GM10248 (cell line): Measurements from ENCODE around the gene TBC1D17.

ENCODE experiments used
- CTCF ChIA-PET: fragments of 300-600 bp; sonication (Branson Sonifier 250); formaldehyde crosslinking; extraction: SDS; loops from one replicate; lab custom pipeline; 2021; ENCODE audit warnings: antibody characterized with exemption; lab: Yijun Ruan, JAX
- POLR2A ChIA-PET: fragments of 350-650 bp; sonication (Branson Sonifier 250); formaldehyde crosslinking; extraction: SDS; loops from one replicate; lab custom pipeline; 2020; ENCODE audit warnings: antibody characterized with exemption; lab: Yijun Ruan, JAX
- DNase-seq: peaks from one replicate; pipeline ENCODE4 v3.0.0; 2012; ENCODE audit errors: extremely low spot score
- CTCF ChIP-seq: IDR thresholded peaks from 2 replicates; pipeline ENCODE4 v1.5.1; 2012; ENCODE audit warnings: mild to moderate bottlenecking, low read depth; ENCODE audit errors: extremely low read depth, missing control alignments, control extremely low read depth

Gene TBC1D17

GRCh38 chr19:49875177-49875576 is 2.3 kb upstream of the TBC1D17 start:
- TF ChIP-seq CTCF: no peak
- ChIA-PET CTCF (interaction anchor here (1.1 to 1.5 kb wide), 3 partner anchors 15 to 25 kb away, joined by 3 to 4 read pairs (median 4); partner anchors contain the start of gene PTOV1), POLR2A (interaction anchor here (0.7 kb wide), 1 partner anchor 55 kb away, joined by 3 read pairs; no protein-coding TSS in a partner anchor)
- no peak for DNase-seq

GRCh38 chr19:49875857-49876421 is 1.6 kb upstream of the TBC1D17 start:
- peak; percentile 63 for DNase-seq
- TF ChIP-seq CTCF: no peak
- POLR2A ChIA-PET: interaction anchor here (0.6 to 1.5 kb wide), 4 partner anchors 14 to 54 kb away, joined by 3 to 11 read pairs (median 6); partner anchors contain the start of genes ATF5 and NUP62
- CTCF ChIA-PET: interaction anchor here (1.1 to 1.5 kb wide), 3 partner anchors 14 to 26 kb away, joined by 3 to 4 read pairs (median 4); partner anchors contain the start of gene PTOV1

DNA sequence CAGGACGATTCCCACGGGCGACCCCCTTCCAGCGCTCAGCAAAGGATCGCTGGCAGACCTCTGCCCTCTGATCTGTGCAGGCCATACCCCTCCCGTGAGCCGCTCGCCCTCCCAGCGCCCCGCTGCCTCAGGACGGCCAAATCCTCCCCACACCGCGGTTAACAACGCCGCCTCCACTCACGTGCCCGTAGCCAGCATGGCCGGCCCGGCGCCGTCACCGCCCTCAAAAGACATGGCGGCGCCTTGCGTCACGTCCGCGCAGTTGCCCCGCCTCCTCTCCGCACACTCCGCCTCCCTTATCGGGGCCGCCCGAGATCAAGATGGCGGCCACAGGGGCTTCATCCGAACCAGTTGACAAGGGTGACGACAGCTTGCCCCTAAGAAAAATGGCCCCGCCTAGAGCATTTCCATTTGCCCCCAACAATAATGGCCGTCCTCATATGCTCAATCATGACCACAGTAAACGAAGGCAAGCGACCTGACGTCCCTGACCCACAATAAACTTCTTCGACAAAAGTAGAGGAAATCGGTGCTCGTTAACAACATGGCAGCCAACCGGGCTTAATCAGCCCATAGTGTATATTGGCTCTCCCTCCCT is 981 bp upstream of the TBC1D17 start:
- TF ChIP-seq CTCF: no peak
- ChIA-PET CTCF (interaction anchor here (0.8 to 1.5 kb wide), 6 partner anchors 14 to 63 kb away, joined by 3 to 4 read pairs (median 4); partner anchors contain the start of genes FUZ and PTOV1), POLR2A (interaction anchor here (0.6 to 1.5 kb wide), 5 partner anchors 12 to 110 kb away, joined by 3 to 11 read pairs (median 3); partner anchors contain the start of genes AP2A1, ATF5 and NUP62)
- DNase-seq: peak; percentile 88

DNA sequence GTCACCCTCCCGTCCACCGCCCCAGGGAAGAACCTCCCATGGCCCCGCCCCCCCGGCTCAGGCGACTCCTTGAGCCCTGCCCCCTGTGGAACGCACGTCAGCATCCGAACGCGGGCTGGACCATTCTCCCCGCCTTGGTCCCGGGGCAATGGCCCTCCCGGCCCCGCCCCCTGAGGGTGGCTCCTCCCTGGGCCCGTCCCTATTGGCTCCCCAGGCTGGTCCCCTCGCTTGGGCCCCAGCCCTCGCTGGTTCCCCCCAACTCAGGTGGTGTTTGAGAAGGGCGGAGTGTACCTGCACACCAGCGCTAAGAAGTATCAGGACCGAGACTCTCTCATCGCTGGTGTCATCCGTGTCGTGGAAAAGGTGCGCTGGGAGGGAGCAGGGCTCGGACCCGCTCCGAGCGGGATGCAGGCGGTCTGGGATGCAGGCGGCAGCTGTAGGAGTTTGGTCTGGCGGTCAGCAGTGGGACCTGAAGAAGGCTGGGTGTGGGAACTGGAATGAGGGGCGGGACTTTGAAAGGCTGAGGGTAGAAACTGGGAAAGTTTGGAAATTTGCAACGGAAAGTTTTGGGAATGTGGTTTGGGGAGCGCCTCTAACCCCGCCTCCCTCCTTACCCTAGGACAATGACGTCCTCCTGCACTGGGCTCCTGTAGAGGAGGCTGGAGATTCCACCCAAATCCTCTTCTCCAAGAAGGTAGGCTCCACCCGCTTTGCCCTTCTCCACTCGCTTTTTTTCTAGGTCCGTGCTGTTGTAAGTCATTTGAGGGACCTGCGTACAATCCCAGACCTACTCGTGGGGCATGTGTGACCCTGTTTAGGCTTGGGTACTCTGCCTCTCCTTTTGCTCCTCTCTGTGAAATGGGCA is 609 bp downstream of the TBC1D17 start:
- ChIA-PET CTCF (interaction anchor here (1.2 kb wide), 1 partner anchor 12 kb away, joined by 4 read pairs; no protein-coding TSS in a partner anchor), POLR2A (interaction anchor here (0.6 kb wide), 1 partner anchor 10 kb away, joined by 3 read pairs; no protein-coding TSS in a partner anchor)
- no peak for TF ChIP-seq CTCF

GRCh38 chr19:49878744-49879070 is 1.2 kb downstream of the TBC1D17 start:
- CTCF ChIA-PET: no interaction called here
- no peak for DNase-seq
- no peak for TF ChIP-seq CTCF
- POLR2A ChIA-PET: no interaction called here

More for the DNA sequence above, 609 bp downstream of the TBC1D17 start:
- peak; percentile 97 for DNase-seq
